Measurements from ENCODE around the gene CCDC81. TPM values are rescaled to one million over a fixed set of nuclear protein-coding genes. Genes with fewer than 3 reads are reported as not detected.

CCDC81 gene
- polyA plus RNA-seq (0.06 to 0.42 TPM (median 0.15 TPM) in 3 replicates), polyA minus RNA-seq (0.10 to 1.4 TPM in 2 of 3 replicates, not detected in the other)
- 0.35 TPM for polyA plus RNA-seq (2011; ENCODE audit: low read depth)
- polyA plus RNA-seq (2011; cell fraction: cytosol; rRNA removed), result 0.05 and 0.07 TPM in 2 replicates
- polyA plus RNA-seq (2011; cell fraction: nucleus; rRNA removed), result 0.23 and 0.53 TPM in 2 replicates
- polyA plus RNA-seq (2012; ENCODE audit: low replicate concordance), result 0.11 and 0.65 TPM in 2 replicates
- polyA minus RNA-seq (2011; cell fraction: cytosol; rRNA and poly(A)+ RNA removed), result not detected
- polyA minus RNA-seq (2011; cell fraction: nucleus; rRNA and poly(A)+ RNA removed), result 0.63 and 1.6 TPM in 2 replicates

DNA sequence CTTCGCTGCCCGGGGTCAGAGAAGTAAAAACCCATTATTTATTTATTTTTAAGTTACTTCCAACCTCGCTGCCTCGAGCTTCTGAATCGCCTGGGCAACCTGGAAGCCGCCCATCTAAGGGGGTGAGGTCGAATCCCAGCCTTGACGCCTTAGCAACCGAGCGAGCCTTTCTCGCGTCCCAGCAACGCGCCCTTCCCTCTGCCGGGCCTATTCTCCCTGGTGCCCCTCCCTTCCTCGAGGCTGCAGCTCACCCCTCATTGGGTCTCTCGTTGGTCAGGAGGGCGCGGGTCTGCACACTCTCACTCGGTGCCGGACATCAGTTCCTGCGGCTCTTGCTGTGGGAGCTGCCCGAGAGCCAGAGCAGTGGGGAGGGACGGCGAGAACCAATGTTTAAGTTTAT, at the start of gene CCDC81:
Gene CCDC81, plus strand, starts transcription at position 302 of the 400 bp plus-strand sequence. CDS start 277 bp downstream, outside the sequence.
- no peak within 1 kb of the TSS for H3K4me3 ChIP-seq (ENCODE audit: control insufficient read depth in 2 of 3, extremely low read depth in 1 of 3, insufficient read depth in 2 of 3, low read depth in 1 of 3, low read length in 3 of 3)
- no peaks in the 10 kb centered on the region for H3K9me1 ChIP-seq (ENCODE audit: control insufficient read depth, extremely low read depth, insufficient read depth, low read length)
- DNase-seq (ENCODE audit: low read depth, low spot score), result no peak
- no peaks in the 10 kb centered on the region for H3K27me3 ChIP-seq (ENCODE audit: control insufficient read depth, extremely low read depth, insufficient read depth, low read length)
- H4K20me1 ChIP-seq (ENCODE audit: control insufficient read depth, extremely low read depth, insufficient read depth, low read length), result no peaks in the 10 kb centered on the region
- no peak for FAIRE-seq
- H3K9ac ChIP-seq (ENCODE audit: control insufficient read depth, extremely low read depth, insufficient read depth, low read length), result no peak within 1 kb of the TSS
- H3K4me2 ChIP-seq (ENCODE audit: control insufficient read depth, extremely low read depth, insufficient read depth, low read depth, low read length), result peak within 1 kb of the TSS; percentile 46
- no peak within 1 kb of the TSS for H3K27ac ChIP-seq (ENCODE audit: control insufficient read depth, insufficient read depth, low read length)
- peaks cover 4% of the 10 kb centered on the region for H3K9me3 ChIP-seq (ENCODE audit: control insufficient read depth, low read depth, low read length)
- H2AFZ ChIP-seq (ENCODE audit: control insufficient read depth, low read length), result peak within 1 kb of the TSS; percentile 19
- H3K36me3 ChIP-seq (ENCODE audit: control insufficient read depth in 2 of 2, extremely low read depth in 1 of 2, insufficient read depth in 2 of 2, low read length in 2 of 2), result no peaks in the 10 kb centered on the region
- H3K79me2 ChIP-seq (ENCODE audit: control insufficient read depth, insufficient read depth, low read length), result no peaks in the 10 kb centered on the region
- dilution Hi-C loops (cut with MboI; ENCODE audit: extremely low pct_ligation_motif_present, low sequenced_read_pairs), result no loop called here
- TF ChIP-seq EZH2 (IDR thresholded peaks at IDR 0.05; ENCODE audit: low read length), result no peak
- TF ChIP-seq, protein P1, sequence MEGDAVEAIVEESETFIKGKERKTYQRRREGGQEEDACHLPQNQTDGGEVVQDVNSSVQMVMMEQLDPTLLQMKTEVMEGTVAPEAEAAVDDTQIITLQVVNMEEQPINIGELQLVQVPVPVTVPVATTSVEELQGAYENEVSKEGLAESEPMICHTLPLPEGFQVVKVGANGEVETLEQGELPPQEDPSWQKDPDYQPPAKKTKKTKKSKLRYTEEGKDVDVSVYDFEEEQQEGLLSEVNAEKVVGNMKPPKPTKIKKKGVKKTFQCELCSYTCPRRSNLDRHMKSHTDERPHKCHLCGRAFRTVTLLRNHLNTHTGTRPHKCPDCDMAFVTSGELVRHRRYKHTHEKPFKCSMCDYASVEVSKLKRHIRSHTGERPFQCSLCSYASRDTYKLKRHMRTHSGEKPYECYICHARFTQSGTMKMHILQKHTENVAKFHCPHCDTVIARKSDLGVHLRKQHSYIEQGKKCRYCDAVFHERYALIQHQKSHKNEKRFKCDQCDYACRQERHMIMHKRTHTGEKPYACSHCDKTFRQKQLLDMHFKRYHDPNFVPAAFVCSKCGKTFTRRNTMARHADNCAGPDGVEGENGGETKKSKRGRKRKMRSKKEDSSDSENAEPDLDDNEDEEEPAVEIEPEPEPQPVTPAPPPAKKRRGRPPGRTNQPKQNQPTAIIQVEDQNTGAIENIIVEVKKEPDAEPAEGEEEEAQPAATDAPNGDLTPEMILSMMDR (optimal IDR thresholded peaks at IDR 0.05 in 1 of 3, IDR thresholded peaks at IDR 0.05 in 1 of 3, conservative IDR thresholded peaks at IDR 0.05 in 1 of 3; ENCODE audit: extremely low read depth in 1 of 3, insufficient read depth in 2 of 3, low read length in 3 of 3), result no peak
- H3K4me1 ChIP-seq (ENCODE audit: control insufficient read depth, extremely low read depth, insufficient read depth, low read length), result peaks cover 18% of the 10 kb centered on the region

DNA sequence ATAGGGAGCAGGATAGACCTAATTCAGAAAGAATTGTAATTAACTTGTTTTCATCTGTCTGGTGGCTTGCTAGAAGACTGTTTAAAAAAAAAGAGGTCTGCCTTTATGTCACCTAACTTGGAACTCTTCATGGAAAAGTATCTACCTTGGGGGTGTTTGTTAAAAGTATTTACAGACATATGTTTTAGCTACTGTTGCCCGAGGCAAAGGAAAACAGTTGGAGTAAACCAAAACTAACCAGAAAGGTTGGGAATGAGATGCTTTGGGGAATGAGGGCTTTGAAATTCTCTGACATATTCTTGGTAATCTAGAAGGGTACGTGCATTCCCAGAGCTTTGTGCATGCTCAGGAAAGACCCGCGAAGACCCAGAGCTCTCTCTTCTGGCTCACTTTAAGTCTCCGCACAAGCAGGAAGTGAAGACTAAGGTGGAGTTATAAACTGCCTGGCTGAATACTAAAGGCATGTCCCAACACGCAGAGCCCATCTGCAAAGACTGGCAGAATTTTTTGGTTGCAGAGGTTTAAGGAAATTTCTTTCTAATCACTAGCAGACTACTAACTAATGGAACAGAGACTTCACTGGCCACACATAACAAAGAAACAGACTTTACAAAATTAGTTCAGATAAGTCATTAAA, 39.4 kb upstream of the CCDC81 start:
- Histone ChIP-seq H3K9me3 (ENCODE audit: control insufficient read depth, low read depth, low read length) (no peaks in the 10 kb centered on the region), H3K27me3 (ENCODE audit: control insufficient read depth, extremely low read depth, insufficient read depth, low read length) (no peaks in the 10 kb centered on the region), H3K36me3 (ENCODE audit: control insufficient read depth in 2 of 2, extremely low read depth in 1 of 2, insufficient read depth in 2 of 2, low read length in 2 of 2) (peaks cover 1 to 4% of the 10 kb centered on the region in 2 experiments), H3K4me1 (ENCODE audit: control insufficient read depth, extremely low read depth, insufficient read depth, low read length) (peaks cover 4% of the 10 kb centered on the region), H3K4me3 (ENCODE audit: control insufficient read depth in 2 of 3, extremely low read depth in 1 of 3, insufficient read depth in 2 of 3, low read depth in 1 of 3, low read length in 3 of 3) (no peak overlapping the region), H3K27ac (ENCODE audit: control insufficient read depth, insufficient read depth, low read length) (no peak overlapping the region), H3K9me1 (ENCODE audit: control insufficient read depth, extremely low read depth, insufficient read depth, low read length) (no peaks in the 10 kb centered on the region), H3K9ac (ENCODE audit: control insufficient read depth, extremely low read depth, insufficient read depth, low read length) (no peak overlapping the region), H3K79me2 (ENCODE audit: control insufficient read depth, insufficient read depth, low read length) (no peaks in the 10 kb centered on the region), H3K4me2 (ENCODE audit: control insufficient read depth, extremely low read depth, insufficient read depth, low read depth, low read length) (no peak overlapping the region), H4K20me1 (ENCODE audit: control insufficient read depth, extremely low read depth, insufficient read depth, low read length) (no peaks in the 10 kb centered on the region), H2AFZ (ENCODE audit: control insufficient read depth, low read length) (no peak overlapping the region)
- TF ChIP-seq EZH2 (IDR thresholded peaks at IDR 0.05; ENCODE audit: low read length), result no peak
- TF ChIP-seq, protein P1 (optimal IDR thresholded peaks at IDR 0.05 in 1 of 3, IDR thresholded peaks at IDR 0.05 in 1 of 3, conservative IDR thresholded peaks at IDR 0.05 in 1 of 3; ENCODE audit: extremely low read depth in 1 of 3, insufficient read depth in 2 of 3, low read length in 3 of 3), result no peak
- no peak for FAIRE-seq
- peak; percentile 9 for DNase-seq (ENCODE audit: low read depth, low spot score)
- dilution Hi-C loops (cut with MboI; ENCODE audit: extremely low pct_ligation_motif_present, low sequenced_read_pairs), result no loop called here
